HG02571 (cell line): ENCODE measurements around the gene GADD45B.
"Not testable (repeated sequence)": the region's sequence is repeated elsewhere in the genome, so short reads cannot be mapped to it uniquely, and the experiment has no call there.

Experiments used
- ATAC-seq: cut with Tn5 transposase; IDR thresholded peaks from one replicate; pipeline ENCODE4 v1.9.1; 2021; ENCODE audit warnings: mild to moderate bottlenecking, moderate library complexity; ENCODE audit not compliant: unreplicated experiment

GADD45B gene

DNA sequence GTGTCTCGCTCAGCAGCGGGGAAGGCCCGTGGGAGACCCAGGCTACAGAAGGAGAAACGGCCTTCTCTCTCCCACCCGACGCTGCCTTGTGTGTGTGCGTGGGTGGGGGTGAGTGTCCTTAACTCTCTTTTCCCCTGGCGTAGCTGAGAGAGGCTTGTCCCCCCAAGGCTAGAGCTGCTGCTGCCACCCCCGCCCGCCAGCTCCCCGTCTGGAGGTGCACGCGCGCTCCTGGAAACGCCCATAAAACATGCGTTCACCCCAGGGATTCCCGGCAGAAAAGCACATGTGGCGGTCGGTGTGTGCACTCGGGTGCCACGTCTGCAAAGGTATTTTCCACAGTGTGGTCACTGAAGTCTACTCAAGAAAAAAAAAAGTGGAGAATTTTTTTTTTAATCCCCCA, 36.1 kb downstream of the GADD45B start:
- no peak for ATAC-seq

GRCh38 chr19:2512523-2513431, 36.9 kb downstream of the GADD45B start:
- ATAC-seq = no peak

- ATAC-seq = no peak
These were observed 39.1 kb downstream of the GADD45B start for GRCh38 chr19:2514981-2515518.

DNA sequence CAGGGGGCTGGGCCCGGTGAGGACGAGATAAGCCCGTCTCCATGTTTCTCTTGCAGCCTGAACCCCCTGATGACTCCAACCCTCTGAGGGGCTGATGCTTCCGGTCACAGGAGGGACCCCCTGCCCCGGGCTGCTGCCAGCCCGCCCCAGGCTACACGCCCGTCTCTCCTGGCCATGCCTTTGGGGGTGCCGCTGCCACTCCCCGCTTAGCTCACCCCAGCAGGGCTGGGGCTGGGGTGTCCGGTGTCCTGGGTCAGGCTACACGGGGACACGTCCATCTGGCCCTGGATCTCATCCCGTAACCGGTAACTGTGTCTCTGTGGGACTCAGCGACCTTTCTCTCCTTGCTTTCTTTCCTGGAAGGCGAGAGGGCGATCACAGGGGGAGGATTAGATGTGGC, 40.8 kb downstream of the GADD45B start:
- no peak for ATAC-seq

- no peak for ATAC-seq
These were observed 42.1 kb downstream of the GADD45B start for GRCh38 chr19:2517881-2518601.

DNA sequence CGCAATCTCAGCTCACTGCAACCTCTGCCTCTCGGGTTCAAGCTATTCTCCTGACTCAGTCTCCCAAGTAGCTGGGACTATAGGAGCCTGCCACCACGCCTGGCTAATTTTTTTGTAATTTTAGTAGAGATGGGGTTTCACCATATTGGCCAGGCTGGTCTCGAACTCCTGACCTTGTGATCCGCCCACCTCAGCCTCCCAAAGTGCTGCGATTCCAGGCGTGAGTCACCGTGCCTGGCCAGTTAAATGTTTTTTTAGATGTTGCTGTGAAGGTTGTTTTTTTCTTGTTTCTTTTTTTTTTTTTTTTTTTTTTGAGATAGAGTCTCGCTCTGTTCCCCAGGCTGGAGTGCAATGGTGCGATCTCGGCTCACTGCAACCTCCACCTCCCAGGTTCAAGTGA, 42.9 kb downstream of the GADD45B start:
- not testable (repeated sequence) for ATAC-seq

GRCh38 chr19:2519482-2519881, 43.6 kb downstream of the GADD45B start:
- ATAC-seq = no peak

- ATAC-seq = no peak
These were observed 47.8 kb downstream of the GADD45B start for GRCh38 chr19:2523630-2524311.

DNA sequence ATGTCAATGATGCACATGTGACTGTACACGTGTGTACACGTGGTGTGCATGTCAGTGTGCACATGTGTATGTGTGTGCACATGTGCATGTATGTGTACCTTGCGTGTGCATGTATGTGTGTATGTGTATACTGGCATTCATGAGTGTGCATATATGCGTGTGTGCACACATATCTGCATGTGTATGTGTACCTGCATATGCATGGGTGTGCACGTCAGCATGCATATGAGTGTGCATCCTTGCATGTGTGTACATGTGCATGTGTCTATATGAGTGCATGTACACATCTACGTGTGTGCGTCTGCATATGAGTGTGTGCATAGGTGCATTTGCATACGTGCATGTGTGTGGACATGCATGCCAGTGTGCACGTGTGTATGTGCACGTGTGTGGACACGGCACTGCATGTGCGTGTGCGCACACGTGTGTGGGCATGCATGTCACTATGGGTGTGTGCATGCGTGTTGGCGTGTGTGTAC, 48.5 kb downstream of the GADD45B start:
- no peak for ATAC-seq

- no peak for ATAC-seq
These were observed 49.2 kb downstream of the GADD45B start for GRCh38 chr19:2524840-2525723.

- ATAC-seq = no peak
These were observed 51.2 kb downstream of the GADD45B start for GRCh38 chr19:2527171-2527570.

GRCh38 chr19:2527686-2528085, 51.8 kb downstream of the GADD45B start:
- no peak for ATAC-seq
